IMR-90 (cell line): ENCODE measurements around the gene FMN1.

Experiments used
- CTCF ChIP-seq: conservative IDR thresholded peaks from 2 replicates; pipeline ENCODE4 v1.5.1; 2012; ENCODE audit warnings: mild to moderate bottlenecking, low read depth, low read length, improper control_type of control experiment
- MAFK ChIP-seq: IDR thresholded peaks from 2 replicates; pipeline ENCODE4 v1.6.1; 2012; ENCODE audit warnings: low read depth, low read length, improper control_type of control experiment
- POLR2A ChIP-seq: IDR thresholded peaks from 2 replicates; pipeline ENCODE4 v1.6.1; 2012; ENCODE audit warnings: mild to moderate bottlenecking, low read depth, low read length
- RCOR1 ChIP-seq: IDR thresholded peaks from 2 replicates; pipeline ENCODE4 v1.6.1; 2012; ENCODE audit warnings: mild to moderate bottlenecking, low read length, improper control_type of control experiment; ENCODE audit not compliant: insufficient replicate concordance
- RFX5 ChIP-seq: IDR thresholded peaks from 2 replicates; pipeline ENCODE4 v1.8.0; 2012; ENCODE audit warnings: low read depth, mild to moderate bottlenecking, low read length, moderate library complexity
- TF ChIP-seq, protein P1 (sequence below): fragments of 150-350 bp; IDR thresholded peaks from 2 replicates; pipeline ENCODE4 v1.6.1; 2016; ENCODE audit warnings: low read depth, mild to moderate bottlenecking, low read length, moderate library complexity, borderline replicate concordance

DNA sequence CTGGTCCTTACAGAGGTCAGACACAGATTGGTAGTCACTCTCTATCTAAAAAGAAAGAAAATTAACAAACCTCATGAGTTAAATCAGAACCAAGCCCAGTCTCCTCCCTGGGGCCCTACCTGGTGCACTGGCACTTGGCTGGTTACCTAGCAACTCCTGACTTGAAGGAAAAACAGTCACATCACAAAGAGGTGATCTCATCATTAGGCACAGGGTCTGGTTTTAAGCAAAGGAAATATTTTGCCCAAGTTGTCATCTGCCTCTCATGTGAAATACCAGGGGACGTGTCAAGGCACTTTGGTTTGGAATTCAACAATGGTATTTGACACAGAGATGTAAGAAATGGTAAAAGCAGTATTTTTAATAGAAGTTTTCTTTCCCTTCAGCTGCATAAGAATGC lies 47.7 kb upstream of the FMN1 start:
- TF ChIP-seq CTCF (no peak), RCOR1 (no peak), POLR2A (no peak), RFX5 (no peak), MAFK (no peak)
- TF ChIP-seq, protein P1, sequence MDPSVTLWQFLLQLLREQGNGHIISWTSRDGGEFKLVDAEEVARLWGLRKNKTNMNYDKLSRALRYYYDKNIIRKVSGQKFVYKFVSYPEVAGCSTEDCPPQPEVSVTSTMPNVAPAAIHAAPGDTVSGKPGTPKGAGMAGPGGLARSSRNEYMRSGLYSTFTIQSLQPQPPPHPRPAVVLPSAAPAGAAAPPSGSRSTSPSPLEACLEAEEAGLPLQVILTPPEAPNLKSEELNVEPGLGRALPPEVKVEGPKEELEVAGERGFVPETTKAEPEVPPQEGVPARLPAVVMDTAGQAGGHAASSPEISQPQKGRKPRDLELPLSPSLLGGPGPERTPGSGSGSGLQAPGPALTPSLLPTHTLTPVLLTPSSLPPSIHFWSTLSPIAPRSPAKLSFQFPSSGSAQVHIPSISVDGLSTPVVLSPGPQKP, result no peak
